Right atrium auricular region (tissue), 2 donors: ENCODE data around the gene TRAF3IP1. TPM values are rescaled to one million over a fixed set of nuclear protein-coding genes. Genes with fewer than 3 reads are reported as not detected.
A peak's percentile ranks its signal among the peaks of the same experiment; 100 is the strongest.

Source experiments
- DNase-seq: peaks from one replicate; pipeline ENCODE4 v3.0.0-alpha.2; 2019; ENCODE audit warnings: low spot score
- H3K27ac ChIP-seq, 2 donors: fragments of 200-600 bp; sonication (generic); 1 replicate in 1 of 2; 2 replicates in 1 of 2; pipeline ENCODE4 v1.5.1; 2016 to 2019
- H3K27me3 ChIP-seq, 2 donors: fragments of 200-600 bp; sonication (generic); one replicate each; pipeline versions ENCODE4 v1.5.1 to v1.6.0; 2017 to 2019
- H3K36me3 ChIP-seq: fragments of 200-600 bp; sonication (generic); one replicate; pipeline ENCODE4 v1.5.1; 2016
- H3K4me1 ChIP-seq, 2 donors: fragments of 200-600 bp; sonication (generic); one replicate each; pipeline versions ENCODE4 v1.5.1 to v1.6.0; 2017 to 2019
- H3K4me3 ChIP-seq, 2 donors: fragments of 200-600 bp; sonication (generic); 1 replicate in 1 of 2; 2 replicates in 1 of 2; pipeline ENCODE4 v1.5.1; 2017 to 2019; ENCODE audit warnings: mild to moderate bottlenecking in 1 of 2, moderate library complexity in 1 of 2
- H3K9me3 ChIP-seq, 2 donors: fragments of 200-600 bp; sonication (generic); one replicate each; pipeline ENCODE4 v1.5.1; 2019
- total RNA-seq, 2 donors: library from RNA; depleted of rRNA; stranded (reverse); fragments of >200 nt; gene quantifications; one replicate each; pipeline ENCODE4 v1.1.0, GENCODE V29; 2016
- TF ChIP-seq, protein P1 (sequence below), 2 donors: fragments of 200-600 bp; sonication (generic); IDR thresholded peaks; one replicate each; pipeline ENCODE4 v1.5.1; 2019; ENCODE audit warnings: antibody characterized with exemption in 2 of 2

Gene TRAF3IP1
- total RNA-seq, 2 donors from 2014 or later, result 5.0 to 5.8 TPM

DNA sequence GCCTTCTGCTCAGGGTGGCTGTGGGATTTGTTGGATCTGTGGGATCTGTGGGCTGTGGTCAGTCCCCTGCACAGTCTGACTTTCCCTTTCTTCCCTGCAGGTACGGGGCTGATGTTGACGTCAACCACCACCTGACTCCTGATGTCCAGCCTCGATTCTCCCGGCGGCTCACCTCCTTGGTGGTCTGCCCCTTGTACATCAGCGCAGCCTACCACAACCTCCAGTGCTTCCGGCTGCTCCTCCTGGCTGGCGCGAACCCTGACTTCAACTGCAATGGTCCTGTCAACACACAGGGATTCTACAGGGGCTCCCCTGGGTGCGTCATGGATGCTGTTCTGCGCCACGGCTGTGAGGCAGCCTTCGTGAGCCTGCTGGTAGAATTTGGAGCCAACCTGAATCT, 123.9 kb downstream of the TRAF3IP1 start:
- Histone ChIP-seq H3K27me3 (no peaks in the 10 kb centered on the region), H3K4me1 (peaks cover 0 to 41% of the 10 kb centered on the region in 2 donors), H3K36me3 (peaks cover 46% of the 10 kb centered on the region), H3K9me3 (no peaks in the 10 kb centered on the region), H3K4me3 (no peak overlapping the region), H3K27ac (no peak overlapping the region)
- TF ChIP-seq, protein P1, sequence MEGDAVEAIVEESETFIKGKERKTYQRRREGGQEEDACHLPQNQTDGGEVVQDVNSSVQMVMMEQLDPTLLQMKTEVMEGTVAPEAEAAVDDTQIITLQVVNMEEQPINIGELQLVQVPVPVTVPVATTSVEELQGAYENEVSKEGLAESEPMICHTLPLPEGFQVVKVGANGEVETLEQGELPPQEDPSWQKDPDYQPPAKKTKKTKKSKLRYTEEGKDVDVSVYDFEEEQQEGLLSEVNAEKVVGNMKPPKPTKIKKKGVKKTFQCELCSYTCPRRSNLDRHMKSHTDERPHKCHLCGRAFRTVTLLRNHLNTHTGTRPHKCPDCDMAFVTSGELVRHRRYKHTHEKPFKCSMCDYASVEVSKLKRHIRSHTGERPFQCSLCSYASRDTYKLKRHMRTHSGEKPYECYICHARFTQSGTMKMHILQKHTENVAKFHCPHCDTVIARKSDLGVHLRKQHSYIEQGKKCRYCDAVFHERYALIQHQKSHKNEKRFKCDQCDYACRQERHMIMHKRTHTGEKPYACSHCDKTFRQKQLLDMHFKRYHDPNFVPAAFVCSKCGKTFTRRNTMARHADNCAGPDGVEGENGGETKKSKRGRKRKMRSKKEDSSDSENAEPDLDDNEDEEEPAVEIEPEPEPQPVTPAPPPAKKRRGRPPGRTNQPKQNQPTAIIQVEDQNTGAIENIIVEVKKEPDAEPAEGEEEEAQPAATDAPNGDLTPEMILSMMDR (IDR thresholded peaks at IDR 0.05), result no peak
- DNase-seq, result peak; percentile 55

DNA sequence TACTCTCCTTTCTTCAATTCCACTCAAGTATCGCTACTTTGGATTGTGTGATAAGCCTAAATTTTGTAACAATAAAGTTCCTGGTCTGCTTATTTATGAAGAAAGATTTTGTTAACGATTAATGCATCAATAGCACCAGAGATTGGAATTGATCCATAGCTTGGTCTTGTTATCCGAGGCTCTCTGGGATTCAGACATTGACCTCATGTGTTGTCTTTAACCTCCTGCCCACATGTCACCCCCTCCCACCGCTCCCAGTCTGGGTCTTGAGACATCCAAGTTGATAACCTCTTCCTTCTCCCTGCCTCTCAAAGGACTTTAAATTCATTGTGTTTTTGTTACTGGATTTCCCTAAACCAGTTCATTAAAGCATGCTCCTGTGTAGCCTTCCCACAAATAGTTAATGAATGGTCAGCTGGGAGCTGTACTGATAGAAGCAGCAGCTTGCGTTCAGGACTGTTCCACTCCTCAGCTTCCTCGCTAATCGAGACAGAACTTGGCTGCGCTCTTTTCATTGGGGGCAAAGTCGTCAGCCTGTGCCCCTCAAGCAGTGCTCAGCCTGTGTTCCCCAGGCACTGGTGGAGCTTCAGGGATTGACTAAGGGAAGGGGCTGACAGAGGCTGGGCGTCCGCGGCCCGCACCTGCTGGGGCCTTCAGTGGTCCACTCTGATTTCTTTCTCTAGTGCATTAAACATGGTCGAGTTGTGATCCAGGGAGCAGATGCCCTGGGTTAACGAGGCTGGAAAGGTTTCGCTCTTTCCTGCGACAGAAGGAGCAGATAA, 125.3 kb downstream of the TRAF3IP1 start:
- Histone ChIP-seq H3K27me3 (no peaks in the 10 kb centered on the region), H3K4me1 (peaks cover 0 to 42% of the 10 kb centered on the region in 2 donors), H3K9me3 (no peaks in the 10 kb centered on the region), H3K27ac (no peak overlapping the region), H3K36me3 (peaks cover 46% of the 10 kb centered on the region), H3K4me3 (no peak overlapping the region)
- TF ChIP-seq, protein P1 (IDR thresholded peaks at IDR 0.05), result no peak
- DNase-seq, result peak; percentile 13

DNA sequence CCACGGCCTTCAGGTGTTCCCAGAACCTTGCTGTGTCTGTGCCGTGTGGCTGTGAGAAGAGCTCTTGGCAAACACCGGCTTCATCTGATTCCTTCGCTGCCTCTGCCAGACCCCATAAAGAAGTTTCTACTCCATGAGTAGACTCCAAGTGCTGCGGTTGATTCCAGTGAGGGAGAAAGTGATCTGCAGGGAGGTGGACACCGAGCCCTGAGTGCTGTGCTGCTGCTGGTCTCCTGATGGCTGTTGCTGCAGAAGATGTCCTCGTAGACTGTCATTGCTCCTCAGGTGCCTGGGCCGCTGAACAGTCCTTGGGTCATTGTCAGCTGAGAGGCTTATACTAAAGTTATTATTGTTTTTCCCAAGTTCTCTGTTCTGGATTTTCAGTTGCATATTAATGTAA, 126.1 kb downstream of the TRAF3IP1 start:
- Histone ChIP-seq H3K27ac (no peak overlapping the region), H3K4me3 (no peak overlapping the region), H3K27me3 (no peaks in the 10 kb centered on the region), H3K4me1 (peaks cover 0 to 40% of the 10 kb centered on the region in 2 donors), H3K9me3 (no peaks in the 10 kb centered on the region), H3K36me3 (peaks cover 46% of the 10 kb centered on the region)
- peak; percentile 13 for DNase-seq
- TF ChIP-seq, protein P1 (IDR thresholded peaks at IDR 0.05), result no peak

DNA sequence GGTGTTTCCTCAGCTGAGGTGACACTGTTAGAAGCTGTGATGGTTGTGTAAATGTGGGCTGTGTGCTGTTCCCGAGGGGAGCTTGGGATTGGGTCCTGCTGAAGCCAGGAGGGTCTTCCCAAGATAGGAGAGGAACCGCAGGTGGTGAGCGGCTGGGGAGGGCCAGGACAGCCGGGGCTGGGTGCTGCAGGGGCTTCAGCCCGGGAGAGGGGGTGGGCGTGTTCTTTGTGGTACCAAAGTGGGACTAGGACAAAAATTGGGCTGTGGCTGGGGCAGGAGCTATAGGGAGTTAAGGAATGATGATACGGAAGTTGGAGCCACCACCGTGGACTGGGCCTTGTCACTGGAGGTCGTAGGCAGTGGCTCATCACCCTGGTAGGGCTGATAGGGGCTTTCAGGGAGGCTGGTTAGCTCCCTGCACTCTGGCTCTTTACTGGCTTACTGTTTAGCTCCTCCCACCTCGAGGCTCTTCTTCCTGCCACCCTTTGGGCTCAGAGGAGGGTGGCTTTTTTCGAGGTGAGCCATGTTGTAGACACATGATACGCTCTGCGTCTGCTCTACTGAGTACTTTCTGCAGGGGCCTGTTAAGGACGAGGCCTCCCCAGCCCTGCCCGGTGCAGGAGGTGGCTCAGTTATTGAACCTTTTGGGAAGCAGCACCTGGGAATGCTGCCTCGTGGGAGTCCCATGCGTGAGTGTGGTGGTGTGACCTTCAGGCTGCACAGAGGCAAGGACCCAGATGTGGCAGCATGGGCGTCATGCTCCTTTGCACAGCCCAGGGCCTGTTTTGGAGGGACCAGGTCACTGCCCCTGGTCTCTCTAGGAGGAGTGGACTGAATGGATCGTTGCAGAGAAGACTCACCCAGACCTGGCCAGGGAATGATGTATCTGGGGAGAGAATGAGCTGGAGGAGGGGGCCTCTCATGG, 128.0 kb downstream of the TRAF3IP1 start:
- TF ChIP-seq, protein P1 (IDR thresholded peaks at IDR 0.05), result no peak
- DNase-seq, result peak; percentile 16
- H3K9me3 ChIP-seq, result no peaks in the 10 kb centered on the region
- no peak overlapping the region for H3K4me3 ChIP-seq
- H3K36me3 ChIP-seq, result peaks cover 46% of the 10 kb centered on the region
- H3K27me3 ChIP-seq, result no peaks in the 10 kb centered on the region
- peak overlapping the region; percentile 74 to 91 for H3K27ac ChIP-seq
- H3K4me1 ChIP-seq, result peaks cover 0 to 29% of the 10 kb centered on the region in 2 donors

DNA sequence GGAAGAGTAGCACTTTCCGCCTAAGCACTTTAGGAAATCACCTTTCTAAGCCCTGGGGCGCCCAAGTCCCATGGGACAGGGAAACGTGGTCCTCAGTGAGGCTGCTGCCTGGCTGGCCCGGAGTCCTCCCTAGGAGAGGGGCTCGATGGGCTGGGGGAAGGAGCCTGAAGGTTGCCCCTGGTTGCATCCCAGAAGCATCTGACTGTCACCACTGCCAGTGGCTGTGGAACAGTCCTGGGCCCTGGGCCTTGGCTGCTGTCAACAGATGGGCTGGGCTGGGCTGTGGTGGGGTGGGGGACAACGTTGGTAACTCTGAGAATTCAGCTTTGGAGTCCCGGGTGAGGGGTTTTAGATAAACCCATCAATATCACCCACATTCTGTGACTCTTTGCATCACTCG, 128.9 kb downstream of the TRAF3IP1 start:
- DNase-seq, result no peak
- TF ChIP-seq, protein P1 (IDR thresholded peaks at IDR 0.05), result no peak
- Histone ChIP-seq H3K4me3 (no peak overlapping the region), H3K9me3 (no peaks in the 10 kb centered on the region), H3K36me3 (peaks cover 44% of the 10 kb centered on the region), H3K27ac (peak overlapping the region; percentile 74 to 91), H3K27me3 (no peaks in the 10 kb centered on the region), H3K4me1 (peaks cover 0 to 29% of the 10 kb centered on the region in 2 donors)
